ENCODE results near the gene ADPGK.

The ADPGK gene

DNA sequence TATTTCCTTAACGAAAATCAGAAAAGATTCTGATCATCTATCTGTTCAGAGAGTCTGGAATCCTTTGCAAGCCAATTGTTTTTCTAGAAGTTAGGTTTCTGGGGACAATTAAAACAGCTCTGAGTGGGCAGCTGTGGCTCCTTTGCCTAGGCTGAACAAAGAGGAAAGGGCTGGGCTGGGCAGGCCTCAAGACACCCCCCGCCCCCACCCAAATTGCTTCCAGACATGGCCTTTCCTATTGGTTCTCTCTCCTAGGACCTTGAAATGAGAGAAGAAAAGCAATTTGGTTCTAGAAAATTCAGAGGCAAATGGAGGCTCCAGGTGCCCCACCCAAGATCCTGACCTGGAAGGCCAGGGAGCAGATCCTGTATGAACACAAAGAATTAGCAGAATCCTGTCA, 2.3 kb upstream of the ADPGK start:
- H4K8ac ChIP-seq (ENCODE audit: low read length) = no peak overlapping the region
- DNase-seq = no peak
- no peak overlapping the region for H2BK5ac ChIP-seq (ENCODE audit: low read depth, low read length, poor library complexity, severe bottlenecking)
- H3K4ac ChIP-seq (ENCODE audit: low read depth in 1 of 2, low read length in 2 of 2) = no peak overlapping the region
- H3K79me1 ChIP-seq (replicated peaks; ENCODE audit: low read length, poor library complexity, severe bottlenecking) = peaks cover 2% of the 10 kb centered on the region
- H3K4me3 ChIP-seq (ENCODE audit: insufficient read depth in 1 of 2, low read depth in 1 of 2, low read length in 2 of 2) = no peak overlapping the region
- H3K14ac ChIP-seq (ENCODE audit: low read length in 2 of 2) = no peak overlapping the region
- H3K9me3 ChIP-seq (ENCODE audit: control insufficient read depth, low read length) = no peaks in the 10 kb centered on the region
- peak overlapping the region; percentile 89 for H3K27ac ChIP-seq (ENCODE audit: low read length, poor library complexity, severe bottlenecking)
- peak overlapping the region; percentile 97 for H3K9ac ChIP-seq (ENCODE audit: low read length)
- H2BK12ac ChIP-seq (ENCODE audit: low read length in 2 of 2) = no peak overlapping the region
- peaks cover 0 to 8% of the 10 kb centered on the region in 2 experiments for H3K36me3 ChIP-seq (ENCODE audit: control insufficient read depth in 1 of 2, insufficient read depth in 2 of 2, low read depth in 1 of 2, low read length in 2 of 2)
- peaks cover 13% of the 10 kb centered on the region for H3K4me1 ChIP-seq (ENCODE audit: control insufficient read depth, insufficient read depth, low read depth, low read length)
- no peak overlapping the region for H2AFZ ChIP-seq (ENCODE audit: low read depth, low read length)
- H2BK15ac ChIP-seq (ENCODE audit: low read depth, poor library complexity, severe bottlenecking) = no peak overlapping the region
- H2BK120ac ChIP-seq (ENCODE audit: low read depth, low read length) = no peak overlapping the region
- no peak overlapping the region for H3K23ac ChIP-seq (ENCODE audit: low read length in 2 of 2)
- H3K18ac ChIP-seq (ENCODE audit: low read depth in 1 of 2, low read length in 2 of 2) = no peak overlapping the region
- 100% methylated on average over 2 of the region's 2 CpGs for WGBS
- H3K4me2 ChIP-seq (ENCODE audit: low read length, poor library complexity, severe bottlenecking) = no peak overlapping the region
- H3K27me3 ChIP-seq (ENCODE audit: control insufficient read depth in 1 of 2, insufficient read depth in 1 of 2, low read length in 2 of 2) = no peaks in the 10 kb centered on the region
- H4K91ac ChIP-seq (ENCODE audit: low read length) = no peak overlapping the region
- no peak overlapping the region for H2AK5ac ChIP-seq (ENCODE audit: low read length, severe bottlenecking)

DNA sequence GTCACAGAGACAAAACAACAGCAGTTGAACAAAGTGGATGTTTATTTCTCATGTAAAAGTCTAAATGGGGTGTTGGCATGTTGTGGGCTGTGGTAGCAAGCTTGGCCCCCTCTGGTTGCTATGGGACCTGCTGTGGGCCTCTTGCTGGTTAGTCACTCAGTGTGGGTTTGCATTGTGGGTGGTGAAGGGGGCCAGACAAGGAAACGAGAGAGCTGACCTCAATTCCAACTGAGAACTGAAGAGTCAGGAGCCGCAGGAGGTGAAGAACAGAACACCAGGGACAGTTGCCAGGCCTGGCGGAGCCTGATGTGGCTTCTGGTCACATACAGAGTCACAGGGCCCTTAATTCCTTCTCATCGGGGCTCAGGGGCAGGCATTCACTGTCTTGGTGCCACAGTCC, 1.9 kb upstream of the ADPGK start:
- Histone ChIP-seq H3K4ac (ENCODE audit: low read depth in 1 of 2, low read length in 2 of 2) (no peak overlapping the region), H4K8ac (ENCODE audit: low read length) (peak overlapping the region; percentile 50), H3K9me3 (ENCODE audit: control insufficient read depth, low read length) (no peaks in the 10 kb centered on the region), H2BK12ac (ENCODE audit: low read length in 2 of 2) (no peak overlapping the region), H2BK5ac (ENCODE audit: low read depth, low read length, poor library complexity, severe bottlenecking) (no peak overlapping the region), H3K79me1 (replicated peaks; ENCODE audit: low read length, poor library complexity, severe bottlenecking) (peaks cover 4% of the 10 kb centered on the region), H3K9ac (ENCODE audit: low read length) (peak overlapping the region; percentile 97), H4K91ac (ENCODE audit: low read length) (peak overlapping the region; percentile 23), H3K23ac (ENCODE audit: low read length in 2 of 2) (no peak overlapping the region), H3K4me2 (ENCODE audit: low read length, poor library complexity, severe bottlenecking) (no peak overlapping the region), H2AFZ (ENCODE audit: low read depth, low read length) (no peak overlapping the region), H3K4me3 (ENCODE audit: insufficient read depth in 1 of 2, low read depth in 1 of 2, low read length in 2 of 2) (no peak overlapping the region), H2AK5ac (ENCODE audit: low read length, severe bottlenecking) (no peak overlapping the region), H3K27ac (ENCODE audit: low read length, poor library complexity, severe bottlenecking) (peak overlapping the region; percentile 89), H3K4me1 (ENCODE audit: control insufficient read depth, insufficient read depth, low read depth, low read length) (peaks cover 13% of the 10 kb centered on the region), H2BK15ac (ENCODE audit: low read depth, poor library complexity, severe bottlenecking) (no peak overlapping the region), H3K27me3 (ENCODE audit: control insufficient read depth in 1 of 2, insufficient read depth in 1 of 2, low read length in 2 of 2) (no peaks in the 10 kb centered on the region), H3K14ac (ENCODE audit: low read length in 2 of 2) (no peak overlapping the region), H3K18ac (ENCODE audit: low read depth in 1 of 2, low read length in 2 of 2) (no peak overlapping the region), H2BK120ac (ENCODE audit: low read depth, low read length) (no peak overlapping the region), H3K36me3 (ENCODE audit: control insufficient read depth in 1 of 2, insufficient read depth in 2 of 2, low read depth in 1 of 2, low read length in 2 of 2) (peaks cover 0 to 10% of the 10 kb centered on the region in 2 experiments)
- WGBS = 75% methylated on average over 4 of the region's 4 CpGs
- peak; percentile 81 for DNase-seq

DNA sequence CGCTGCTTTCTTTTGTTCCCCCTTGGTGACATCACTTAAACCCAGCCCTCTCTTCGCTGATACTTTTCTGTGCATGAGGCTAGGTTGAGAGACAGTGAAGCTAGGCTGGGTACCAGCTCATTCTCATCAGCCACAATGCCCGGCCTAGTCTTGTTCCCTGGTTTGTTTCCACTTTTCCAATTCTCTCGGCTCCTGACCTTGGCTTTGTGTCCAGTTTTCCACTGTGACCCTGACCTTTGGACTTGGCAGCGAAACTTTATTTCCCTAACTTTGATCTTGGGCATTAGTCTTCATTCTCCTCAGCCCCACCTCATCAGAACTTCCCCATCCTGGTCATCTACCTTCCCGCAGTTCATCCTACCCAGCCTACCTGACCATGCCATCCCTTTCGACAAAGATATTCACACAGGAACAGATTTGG, 908 bp upstream of the ADPGK start:
- peak overlapping the region; percentile 30 for H4K8ac ChIP-seq (ENCODE audit: low read length)
- peak overlapping the region; percentile 97 for H3K9ac ChIP-seq (ENCODE audit: low read length)
- peaks cover 0 to 14% of the 10 kb centered on the region in 2 experiments for H3K36me3 ChIP-seq (ENCODE audit: control insufficient read depth in 1 of 2, insufficient read depth in 2 of 2, low read depth in 1 of 2, low read length in 2 of 2)
- H2BK15ac ChIP-seq (ENCODE audit: low read depth, poor library complexity, severe bottlenecking) = no peak overlapping the region
- no peak for DNase-seq
- peak overlapping the region in 1 of 2 experiments; percentile 97 for H3K4me3 ChIP-seq (ENCODE audit: insufficient read depth in 1 of 2, low read depth in 1 of 2, low read length in 2 of 2)
- peak overlapping the region; percentile 54 for H2AFZ ChIP-seq (ENCODE audit: low read depth, low read length)
- peak overlapping the region; percentile 18 to 64 for H3K18ac ChIP-seq (ENCODE audit: low read depth in 1 of 2, low read length in 2 of 2)
- no peak overlapping the region for H3K23ac ChIP-seq (ENCODE audit: low read length in 2 of 2)
- peak overlapping the region; percentile 89 for H3K27ac ChIP-seq (ENCODE audit: low read length, poor library complexity, severe bottlenecking)
- H4K91ac ChIP-seq (ENCODE audit: low read length) = no peak overlapping the region
- H3K79me1 ChIP-seq (replicated peaks; ENCODE audit: low read length, poor library complexity, severe bottlenecking) = peaks cover 5% of the 10 kb centered on the region
- H3K14ac ChIP-seq (ENCODE audit: low read length in 2 of 2) = no peak overlapping the region
- peak overlapping the region; percentile 37 to 63 for H3K4ac ChIP-seq (ENCODE audit: low read depth in 1 of 2, low read length in 2 of 2)
- H3K27me3 ChIP-seq (ENCODE audit: control insufficient read depth in 1 of 2, insufficient read depth in 1 of 2, low read length in 2 of 2) = no peaks in the 10 kb centered on the region
- peak overlapping the region; percentile 83 for H2AK5ac ChIP-seq (ENCODE audit: low read length, severe bottlenecking)
- peak overlapping the region; percentile 43 to 70 for H2BK12ac ChIP-seq (ENCODE audit: low read length in 2 of 2)
- H2BK120ac ChIP-seq (ENCODE audit: low read depth, low read length) = no peak overlapping the region
- H3K9me3 ChIP-seq (ENCODE audit: control insufficient read depth, low read length) = no peaks in the 10 kb centered on the region
- peak overlapping the region; percentile 58 for H2BK5ac ChIP-seq (ENCODE audit: low read depth, low read length, poor library complexity, severe bottlenecking)
- H3K4me2 ChIP-seq (ENCODE audit: low read length, poor library complexity, severe bottlenecking) = peak overlapping the region; percentile 77
- peaks cover 13% of the 10 kb centered on the region for H3K4me1 ChIP-seq (ENCODE audit: control insufficient read depth, insufficient read depth, low read depth, low read length)
- WGBS = 67% methylated on average over 7 of the region's 7 CpGs

DNA sequence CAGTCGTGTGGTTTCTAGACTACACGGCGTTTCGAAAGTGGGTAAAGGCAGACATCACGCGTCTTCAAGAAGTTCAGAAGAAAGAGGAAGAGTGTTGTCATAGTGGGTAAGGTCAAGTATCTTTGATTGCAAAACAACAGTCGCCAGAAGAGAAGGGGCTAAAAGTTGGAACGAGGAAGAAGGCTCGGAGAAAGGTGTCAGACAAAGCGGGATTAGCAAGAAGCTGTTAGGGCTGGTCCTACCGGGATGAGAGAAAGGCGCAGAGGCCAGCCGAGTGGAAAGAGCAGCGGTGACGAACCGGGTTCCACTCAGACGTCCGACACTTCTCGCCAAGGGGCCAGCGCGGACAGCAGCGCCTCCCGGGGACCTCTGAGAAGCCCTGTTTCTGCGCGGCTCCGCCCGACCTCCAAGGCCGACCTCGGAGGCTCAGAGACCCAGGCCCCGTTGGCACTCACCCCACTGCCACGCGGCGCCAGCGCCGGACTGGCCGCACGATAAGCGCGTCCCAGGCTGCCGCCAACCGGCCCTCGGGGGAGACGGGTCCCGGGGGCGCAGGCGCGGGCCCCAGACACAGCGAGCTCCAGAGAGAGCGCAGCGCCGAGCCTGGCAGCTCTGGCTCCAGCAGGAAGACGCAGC, 436 bp downstream of the ADPGK start:
- H4K91ac ChIP-seq (ENCODE audit: low read length) = no peak overlapping the region
- peak overlapping the region; percentile 70 for H2BK15ac ChIP-seq (ENCODE audit: low read depth, poor library complexity, severe bottlenecking)
- peaks cover 13% of the 10 kb centered on the region for H3K4me1 ChIP-seq (ENCODE audit: control insufficient read depth, insufficient read depth, low read depth, low read length)
- H2AFZ ChIP-seq (ENCODE audit: low read depth, low read length) = peak overlapping the region; percentile 43
- H3K36me3 ChIP-seq (ENCODE audit: control insufficient read depth in 1 of 2, insufficient read depth in 2 of 2, low read depth in 1 of 2, low read length in 2 of 2) = peaks cover 0 to 14% of the 10 kb centered on the region in 2 experiments
- peak overlapping the region; percentile 76 for H3K4me2 ChIP-seq (ENCODE audit: low read length, poor library complexity, severe bottlenecking)
- H4K8ac ChIP-seq (ENCODE audit: low read length) = peak overlapping the region; percentile 89
- H3K18ac ChIP-seq (ENCODE audit: low read depth in 1 of 2, low read length in 2 of 2) = peak overlapping the region; percentile 73 to 83
- H3K23ac ChIP-seq (ENCODE audit: low read length in 2 of 2) = peak overlapping the region in 1 of 2 experiments; percentile 34
- DNase-seq = peak; percentile 88
- peak overlapping the region; percentile 80 to 97 for H3K4me3 ChIP-seq (ENCODE audit: insufficient read depth in 1 of 2, low read depth in 1 of 2, low read length in 2 of 2)
- no peak overlapping the region for H2BK120ac ChIP-seq (ENCODE audit: low read depth, low read length)
- peaks cover 8% of the 10 kb centered on the region for H3K79me1 ChIP-seq (replicated peaks; ENCODE audit: low read length, poor library complexity, severe bottlenecking)
- no peaks in the 10 kb centered on the region for H3K27me3 ChIP-seq (ENCODE audit: control insufficient read depth in 1 of 2, insufficient read depth in 1 of 2, low read length in 2 of 2)
- no peak overlapping the region for H3K27ac ChIP-seq (ENCODE audit: low read length, poor library complexity, severe bottlenecking)
- peak overlapping the region; percentile 49 for H2BK5ac ChIP-seq (ENCODE audit: low read depth, low read length, poor library complexity, severe bottlenecking)
- peak overlapping the region; percentile 97 for H3K9ac ChIP-seq (ENCODE audit: low read length)
- peak overlapping the region; percentile 10 to 90 for H3K4ac ChIP-seq (ENCODE audit: low read depth in 1 of 2, low read length in 2 of 2)
- peak overlapping the region in 1 of 2 experiments; percentile 28 for H3K14ac ChIP-seq (ENCODE audit: low read length in 2 of 2)
- no peaks in the 10 kb centered on the region for H3K9me3 ChIP-seq (ENCODE audit: control insufficient read depth, low read length)
- under 1% methylated on average over 51 of the region's 52 CpGs for WGBS
- H2AK5ac ChIP-seq (ENCODE audit: low read length, severe bottlenecking) = no peak overlapping the region
- H2BK12ac ChIP-seq (ENCODE audit: low read length in 2 of 2) = peak overlapping the region in 1 of 2 experiments; percentile 15
